Measurements from ENCODE around the gene ERF. TPM values are rescaled to one million over a fixed set of nuclear protein-coding genes. Genes with fewer than 3 reads are reported as not detected.

Gene ERF
- total RNA-seq, 1 experiment from 2014 or later: 49.5 TPM

DNA sequence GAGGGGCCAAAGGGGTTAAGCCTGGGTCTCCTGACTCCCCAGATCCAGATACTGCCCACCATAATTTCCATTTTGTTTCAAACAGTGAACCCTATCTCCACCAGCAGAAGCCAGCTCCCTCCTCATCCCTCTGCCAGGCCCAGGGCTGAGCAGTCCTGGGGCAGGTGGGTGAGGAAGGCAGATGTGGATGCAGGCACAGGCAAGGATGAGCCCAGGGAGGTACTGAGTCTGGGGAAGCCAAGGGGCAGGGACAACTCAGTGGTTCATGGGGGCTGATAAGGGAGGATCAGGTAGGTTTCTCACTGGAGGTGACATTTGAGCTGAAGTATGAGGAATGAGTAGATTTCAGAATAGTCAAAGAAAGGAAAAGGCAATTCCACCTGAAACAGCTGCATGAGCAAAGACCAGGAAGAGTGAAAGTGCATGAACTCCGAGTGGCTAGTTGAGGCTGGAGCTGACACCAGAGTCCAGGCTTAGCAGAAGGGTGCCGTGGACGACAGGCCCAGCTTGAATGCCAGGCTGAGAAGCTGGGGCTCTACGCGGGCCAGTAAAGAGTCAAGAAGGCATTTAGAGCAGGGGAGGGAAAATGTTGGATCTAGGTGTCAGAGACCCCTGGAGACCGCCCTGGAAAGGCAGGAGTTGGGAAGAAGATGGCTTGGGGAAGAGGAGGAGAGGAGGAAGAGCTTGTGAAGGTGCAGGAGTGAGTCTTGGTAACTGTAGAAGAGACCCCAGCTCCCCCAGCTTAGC, 24.4 kb upstream of the ERF start:
- DNase-seq (ENCODE audit: low read depth): no peak
- in situ Hi-C loops (cut with HindIII; ENCODE audit: low pct_unique_long_range_greater_than_20kb, low sequenced_read_pairs): no loop called here

DNA sequence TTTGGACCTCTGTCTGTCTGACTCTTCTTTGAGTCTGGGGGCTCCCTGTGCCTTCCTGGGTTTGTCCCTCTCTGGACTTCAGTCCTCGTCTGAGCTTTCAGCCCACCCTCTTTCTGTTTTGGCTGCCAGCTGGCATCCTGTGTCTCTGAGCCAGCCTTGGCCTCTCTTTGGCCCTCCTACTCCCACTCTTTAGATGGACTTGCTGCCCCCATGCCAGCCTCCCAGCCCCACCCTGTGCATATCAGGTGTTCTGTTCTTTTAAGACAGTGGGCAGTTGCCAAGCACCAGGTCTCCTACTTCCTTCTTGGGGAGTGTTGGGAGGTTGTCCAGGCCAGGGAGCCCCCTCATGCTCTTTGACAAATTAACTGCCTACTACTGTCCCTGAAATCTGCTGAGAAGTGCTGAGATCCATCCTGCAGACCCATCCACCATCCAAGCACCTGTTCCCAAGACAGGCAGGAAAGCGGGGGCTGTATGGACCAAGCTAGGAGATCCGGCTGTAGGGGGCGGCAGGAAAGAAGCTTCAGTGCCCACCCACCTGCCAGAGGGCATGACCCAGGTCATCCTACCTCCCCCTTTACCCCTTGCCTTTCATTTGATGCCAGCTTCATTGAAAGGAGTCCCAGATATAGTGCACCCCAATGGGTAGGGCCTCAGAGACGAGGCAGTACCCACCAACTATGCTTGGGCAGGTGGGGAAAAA, 23.7 kb upstream of the ERF start:
- in situ Hi-C loops (cut with HindIII; ENCODE audit: low pct_unique_long_range_greater_than_20kb, low sequenced_read_pairs): no loop called here
- no peak for DNase-seq (ENCODE audit: low read depth)

DNA sequence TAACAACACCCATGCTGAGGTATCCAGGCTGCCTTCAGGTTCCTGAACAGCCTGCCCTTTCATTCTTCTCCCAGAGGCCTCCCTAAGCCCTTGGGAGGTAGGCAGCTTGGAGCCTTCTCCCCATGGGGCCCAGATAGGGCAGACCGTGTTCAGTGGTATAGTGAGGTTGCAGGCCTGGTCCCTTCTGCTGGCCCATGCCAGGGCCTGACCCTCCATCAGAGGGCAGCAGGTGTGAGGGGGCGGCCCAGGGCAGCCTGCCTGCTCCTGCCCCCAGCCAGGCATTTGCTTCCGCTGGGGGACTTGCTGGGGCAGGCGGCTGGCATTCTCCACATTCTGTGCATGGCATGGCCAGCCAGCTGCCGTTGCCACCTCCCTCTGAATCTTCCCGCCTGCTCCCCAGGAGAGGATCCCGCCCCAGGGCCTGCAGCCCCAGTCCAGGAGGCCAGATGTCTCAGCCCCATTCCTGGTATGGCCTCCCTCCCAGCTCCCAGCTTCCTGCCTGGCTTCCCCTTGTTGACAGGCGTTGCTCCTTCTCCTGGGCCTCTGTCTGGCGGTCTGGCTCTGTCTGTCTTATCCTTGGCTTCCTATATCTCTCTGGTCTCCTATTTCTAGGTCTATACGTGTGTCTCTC, 23.0 kb upstream of the ERF start:
- in situ Hi-C loops (cut with HindIII; ENCODE audit: low pct_unique_long_range_greater_than_20kb, low sequenced_read_pairs): no loop called here
- no peak for DNase-seq (ENCODE audit: low read depth)

DNA sequence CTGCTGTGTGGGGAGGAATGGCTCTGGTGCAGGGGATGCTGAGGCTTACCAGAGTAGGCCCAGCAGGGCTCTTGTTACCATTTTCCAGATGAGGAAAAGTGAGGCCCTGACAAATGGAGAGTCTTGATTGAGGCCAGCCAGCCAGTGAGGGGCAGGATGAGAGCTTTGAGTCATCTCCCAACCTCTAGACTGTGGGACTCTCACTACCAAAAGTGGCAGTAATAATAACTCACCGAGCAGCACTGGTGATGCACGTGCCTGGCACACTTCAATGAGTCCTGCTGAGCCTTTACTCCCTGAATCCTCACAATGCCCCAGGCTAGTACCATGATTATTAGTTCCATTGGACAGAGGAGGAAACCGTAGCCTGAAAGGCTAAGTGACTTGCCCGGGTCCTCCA, 21.9 kb upstream of the ERF start:
- in situ Hi-C loops (cut with HindIII; ENCODE audit: low pct_unique_long_range_greater_than_20kb, low sequenced_read_pairs): no loop called here
- no peak for DNase-seq (ENCODE audit: low read depth)

DNA sequence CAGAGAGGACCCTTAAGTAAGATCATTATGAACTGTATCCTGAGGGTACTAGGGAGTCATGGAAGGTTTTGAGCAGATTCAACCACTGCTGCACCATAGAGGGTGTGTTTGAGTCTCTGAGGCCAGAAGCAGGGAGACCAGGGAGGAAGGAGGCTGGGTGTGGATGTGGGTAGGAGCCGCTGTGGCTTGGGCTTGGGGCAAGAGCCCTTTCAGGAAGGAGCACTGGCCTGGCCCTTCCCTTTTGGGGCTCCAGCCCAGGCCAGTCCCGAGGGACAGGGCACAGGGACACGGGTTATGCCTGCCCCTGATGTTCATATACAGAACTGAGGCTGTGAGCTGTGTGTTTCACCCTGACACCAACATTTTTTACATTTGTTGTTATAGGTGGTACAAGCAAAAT, 21.4 kb upstream of the ERF start:
- in situ Hi-C loops (cut with HindIII; ENCODE audit: low pct_unique_long_range_greater_than_20kb, low sequenced_read_pairs): no loop called here
- DNase-seq (ENCODE audit: low read depth): no peak

DNA sequence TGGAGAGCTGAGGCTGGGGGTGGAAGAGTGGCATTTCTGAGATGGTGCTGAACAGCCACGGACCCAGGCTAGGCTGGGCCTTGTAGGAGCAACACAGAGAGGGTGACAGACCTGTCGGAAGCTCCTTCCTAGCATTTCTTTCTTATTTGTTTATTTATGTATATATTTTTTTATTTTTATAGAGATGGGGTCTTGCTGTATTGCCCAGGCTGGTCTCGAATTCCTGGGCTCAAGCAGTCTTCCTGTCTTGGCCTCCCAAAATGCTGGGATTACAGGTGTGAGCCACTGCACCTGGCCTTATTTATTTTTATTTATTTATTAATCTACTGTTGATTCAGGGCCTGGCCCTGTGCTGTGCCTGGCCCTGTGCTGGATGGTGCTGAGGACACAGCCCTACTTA, 20.6 kb upstream of the ERF start:
- in situ Hi-C loops (cut with HindIII; ENCODE audit: low pct_unique_long_range_greater_than_20kb, low sequenced_read_pairs): no loop called here
- no peak for DNase-seq (ENCODE audit: low read depth)

DNA sequence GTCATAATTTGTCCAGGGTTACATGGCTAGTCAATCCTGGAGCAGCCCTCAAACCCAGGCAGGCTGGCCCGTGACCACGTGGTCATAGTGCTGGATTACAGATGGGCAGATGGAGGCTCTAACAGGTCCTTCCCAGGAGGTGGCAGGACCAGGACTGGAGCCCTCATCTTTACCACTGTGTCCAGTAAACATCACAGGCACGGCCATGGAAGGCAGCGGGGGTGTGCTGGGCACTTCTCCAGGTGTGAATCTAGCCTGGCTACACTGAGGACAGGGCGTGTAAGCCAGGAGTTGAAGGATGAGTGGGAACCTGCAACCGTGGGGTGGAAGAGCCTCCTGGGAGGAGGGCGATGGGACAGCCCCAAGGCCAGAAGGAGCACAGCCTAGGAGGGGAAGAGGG, 20.2 kb upstream of the ERF start:
- in situ Hi-C loops (cut with HindIII; ENCODE audit: low pct_unique_long_range_greater_than_20kb, low sequenced_read_pairs): no loop called here
- no peak for DNase-seq (ENCODE audit: low read depth)

DNA sequence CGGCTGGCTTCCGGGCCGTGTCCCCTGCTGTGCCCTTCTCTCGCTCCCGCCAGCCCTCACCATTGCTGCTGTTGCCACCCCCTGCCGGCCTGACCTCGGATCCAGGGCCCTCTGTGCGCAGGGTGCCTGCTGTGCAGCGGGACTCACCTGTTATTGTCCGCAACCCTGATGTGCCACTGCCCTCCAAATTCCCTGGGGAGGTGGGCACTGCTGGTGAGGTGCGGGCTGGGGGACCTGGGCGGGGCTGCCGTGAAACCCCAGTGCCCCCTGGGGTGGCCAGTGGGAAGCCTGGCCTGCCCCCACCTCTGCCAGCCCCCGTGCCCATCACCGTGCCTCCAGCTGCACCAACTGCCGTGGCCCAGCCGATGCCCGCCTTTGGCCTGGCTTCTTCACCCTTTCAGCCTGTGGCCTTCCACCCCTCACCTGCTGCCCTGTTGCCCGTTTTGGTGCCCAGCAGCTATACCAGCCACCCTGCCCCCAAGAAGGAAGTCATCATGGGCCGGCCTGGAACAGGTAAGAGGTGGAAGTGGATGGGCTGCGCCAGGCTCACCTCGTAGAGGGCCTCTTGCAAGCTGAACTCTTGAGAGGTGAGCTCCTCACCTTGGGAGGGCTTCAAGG, 19.2 kb upstream of the ERF start:
- no peak for DNase-seq (ENCODE audit: low read depth)
- in situ Hi-C loops (cut with HindIII; ENCODE audit: low pct_unique_long_range_greater_than_20kb, low sequenced_read_pairs): no loop called here

DNA sequence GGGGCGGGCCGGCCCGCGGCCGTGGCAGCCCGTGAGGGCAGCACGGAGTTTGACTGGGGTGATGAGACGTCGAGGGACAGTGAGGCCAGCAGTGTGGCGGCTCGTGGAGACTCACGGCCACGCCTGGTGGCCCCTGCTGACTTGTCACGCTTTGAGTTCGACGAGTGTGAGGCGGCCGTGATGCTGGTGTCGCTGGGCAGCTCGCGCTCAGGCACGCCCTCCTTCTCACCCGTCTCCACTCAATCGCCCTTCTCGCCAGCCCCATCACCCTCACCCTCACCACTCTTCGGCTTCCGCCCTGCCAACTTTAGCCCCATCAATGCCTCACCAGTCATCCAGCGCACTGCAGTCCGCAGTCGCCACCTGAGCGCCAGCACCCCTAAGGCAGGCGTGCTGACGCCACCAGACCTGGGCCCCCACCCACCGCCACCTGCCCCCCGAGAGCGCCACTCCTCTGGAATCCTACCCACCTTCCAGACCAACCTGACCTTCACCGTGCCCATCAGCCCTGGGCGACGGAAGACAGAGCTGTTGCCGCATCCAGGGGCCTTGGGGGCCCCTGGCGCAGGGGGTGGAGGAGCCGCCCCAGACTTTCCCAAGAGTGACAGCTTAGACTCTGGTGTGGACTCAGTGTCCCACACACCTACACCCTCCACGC, 18.6 kb upstream of the ERF start:
- DNase-seq (ENCODE audit: low read depth): no peak
- in situ Hi-C loops (cut with HindIII; ENCODE audit: low pct_unique_long_range_greater_than_20kb, low sequenced_read_pairs): no loop called here

DNA sequence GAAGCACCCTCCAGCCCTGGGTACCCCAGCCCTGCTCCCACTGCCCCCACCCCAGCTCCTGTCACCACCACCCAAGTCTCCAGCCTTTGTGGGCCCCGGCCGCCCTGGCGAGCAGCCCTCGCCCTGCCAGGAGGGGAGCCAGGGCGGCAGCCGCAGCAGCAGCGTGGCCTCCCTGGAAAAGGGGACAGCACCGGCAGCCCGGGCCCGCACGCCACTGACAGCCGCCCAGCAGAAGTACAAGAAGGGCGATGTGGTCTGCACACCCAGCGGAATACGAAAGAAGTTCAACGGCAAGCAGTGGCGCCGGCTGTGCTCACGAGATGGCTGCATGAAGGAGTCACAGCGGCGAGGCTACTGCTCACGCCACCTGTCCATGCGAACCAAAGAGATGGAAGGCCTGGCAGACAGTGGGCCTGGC, 18.1 kb upstream of the ERF start:
- in situ Hi-C loops (cut with HindIII; ENCODE audit: low pct_unique_long_range_greater_than_20kb, low sequenced_read_pairs): no loop called here
- DNase-seq (ENCODE audit: low read depth): no peak

DNA sequence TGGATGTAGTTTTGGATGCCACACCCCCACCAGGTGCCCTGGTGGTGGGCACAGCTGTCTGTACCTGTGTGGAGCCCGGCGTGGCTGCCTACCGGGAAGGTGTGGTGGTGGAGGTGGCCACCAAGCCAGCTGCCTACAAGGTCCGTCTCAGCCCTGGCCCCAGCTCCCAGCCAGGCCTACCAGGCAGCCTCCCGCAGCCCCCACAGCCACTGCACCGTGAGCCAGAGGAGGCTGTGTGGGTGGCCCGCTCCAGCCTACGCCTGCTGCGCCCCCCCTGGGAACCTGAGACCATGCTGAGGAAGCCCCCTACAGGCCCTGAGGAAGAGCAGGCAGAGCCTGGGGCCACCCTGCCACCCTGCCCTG, 17.6 kb upstream of the ERF start:
- no peak for DNase-seq (ENCODE audit: low read depth)
- in situ Hi-C loops (cut with HindIII; ENCODE audit: low pct_unique_long_range_greater_than_20kb, low sequenced_read_pairs): no loop called here

DNA sequence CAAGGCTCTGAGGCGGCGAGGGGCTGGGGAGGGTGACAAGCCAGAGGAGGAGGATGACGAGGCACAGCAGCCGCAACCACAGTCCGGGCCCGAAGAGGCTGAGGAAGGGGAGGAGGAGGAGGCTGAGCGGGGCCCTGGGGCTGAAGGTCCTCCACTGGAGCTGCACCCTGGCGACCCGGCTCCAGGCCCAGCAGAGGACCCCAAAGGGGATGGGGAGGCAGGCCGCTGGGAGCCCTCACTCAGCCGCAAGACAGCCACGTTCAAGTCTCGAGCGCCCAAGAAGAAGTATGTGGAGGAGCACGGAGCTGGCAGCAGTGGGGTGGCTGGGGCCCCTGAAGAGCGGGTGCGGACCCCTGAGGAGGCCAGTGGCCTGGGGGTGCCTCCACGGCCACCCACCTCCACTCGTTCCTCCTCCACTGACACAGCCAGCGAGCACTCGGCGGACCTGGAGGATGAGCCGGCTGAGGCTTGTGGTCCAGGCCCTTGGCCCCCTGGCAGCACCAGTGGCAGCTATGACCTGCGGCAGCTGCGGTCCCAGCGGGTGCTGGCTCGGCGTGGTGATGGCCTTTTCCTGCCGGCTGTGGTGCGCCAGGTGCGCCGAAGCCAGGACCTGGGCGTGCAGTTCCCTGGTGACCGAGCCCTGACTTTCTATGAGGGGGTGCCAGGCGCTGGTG, 17.1 kb upstream of the ERF start:
- no peak for DNase-seq (ENCODE audit: low read depth)
- in situ Hi-C loops (cut with HindIII; ENCODE audit: low pct_unique_long_range_greater_than_20kb, low sequenced_read_pairs): no loop called here

DNA sequence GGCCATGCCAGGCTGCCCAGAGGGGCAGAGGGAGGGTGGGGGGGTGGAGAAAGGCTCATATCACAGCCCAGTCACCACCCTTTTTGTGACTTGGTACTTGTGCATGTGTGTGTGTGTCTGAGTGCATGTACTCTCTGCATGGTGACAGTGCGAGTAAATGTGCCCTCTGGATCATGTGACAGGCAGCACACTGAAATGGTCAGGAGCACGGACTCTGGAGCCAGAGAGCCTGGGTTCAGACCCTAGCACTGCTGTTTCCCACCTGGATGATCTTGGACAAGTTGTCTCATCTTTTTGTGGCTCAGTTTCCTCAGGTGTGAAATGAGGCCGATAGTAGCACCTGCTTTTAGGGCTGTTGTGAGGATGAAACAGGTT, 16.1 kb upstream of the ERF start:
- in situ Hi-C loops (cut with HindIII; ENCODE audit: low pct_unique_long_range_greater_than_20kb, low sequenced_read_pairs): no loop called here
- DNase-seq (ENCODE audit: low read depth): no peak

DNA sequence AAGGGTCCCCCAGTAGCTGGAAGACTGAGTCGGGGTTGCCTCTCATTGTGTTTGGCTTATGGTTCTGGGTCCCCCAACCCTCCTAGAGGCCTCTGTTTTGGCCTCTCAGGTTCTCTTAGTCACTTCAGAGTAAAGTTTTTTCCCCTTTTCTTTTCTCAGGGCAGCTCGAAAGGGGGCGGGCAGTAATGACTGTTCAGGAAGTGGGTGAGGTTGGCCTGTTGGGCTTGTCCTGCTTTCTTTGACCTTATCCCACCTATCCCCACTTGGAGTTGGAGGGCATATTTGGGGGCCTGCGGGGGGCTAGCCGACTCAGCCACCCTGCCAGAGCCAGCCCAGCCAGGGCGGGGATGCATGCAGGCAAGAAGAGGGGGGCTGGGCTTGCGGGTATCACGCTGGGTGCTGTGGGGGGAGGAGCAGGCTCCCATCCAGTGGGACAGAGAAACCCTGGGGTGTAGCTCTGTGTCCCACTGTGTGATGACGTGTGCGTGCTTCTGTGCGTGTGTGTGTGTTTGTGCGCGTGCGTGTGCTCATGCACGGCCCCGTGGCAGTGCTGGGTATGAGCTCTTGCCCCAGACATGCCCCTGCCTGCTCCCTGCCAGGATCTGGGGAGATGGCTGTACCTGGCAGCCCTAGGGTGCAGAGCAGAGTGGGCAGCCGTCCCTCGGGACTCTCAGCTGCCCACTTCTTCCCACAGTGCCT, 15.6 kb upstream of the ERF start:
- peak; percentile 80 for DNase-seq (ENCODE audit: low read depth)
- in situ Hi-C loops (cut with HindIII; ENCODE audit: low pct_unique_long_range_greater_than_20kb, low sequenced_read_pairs): no loop called here

DNA sequence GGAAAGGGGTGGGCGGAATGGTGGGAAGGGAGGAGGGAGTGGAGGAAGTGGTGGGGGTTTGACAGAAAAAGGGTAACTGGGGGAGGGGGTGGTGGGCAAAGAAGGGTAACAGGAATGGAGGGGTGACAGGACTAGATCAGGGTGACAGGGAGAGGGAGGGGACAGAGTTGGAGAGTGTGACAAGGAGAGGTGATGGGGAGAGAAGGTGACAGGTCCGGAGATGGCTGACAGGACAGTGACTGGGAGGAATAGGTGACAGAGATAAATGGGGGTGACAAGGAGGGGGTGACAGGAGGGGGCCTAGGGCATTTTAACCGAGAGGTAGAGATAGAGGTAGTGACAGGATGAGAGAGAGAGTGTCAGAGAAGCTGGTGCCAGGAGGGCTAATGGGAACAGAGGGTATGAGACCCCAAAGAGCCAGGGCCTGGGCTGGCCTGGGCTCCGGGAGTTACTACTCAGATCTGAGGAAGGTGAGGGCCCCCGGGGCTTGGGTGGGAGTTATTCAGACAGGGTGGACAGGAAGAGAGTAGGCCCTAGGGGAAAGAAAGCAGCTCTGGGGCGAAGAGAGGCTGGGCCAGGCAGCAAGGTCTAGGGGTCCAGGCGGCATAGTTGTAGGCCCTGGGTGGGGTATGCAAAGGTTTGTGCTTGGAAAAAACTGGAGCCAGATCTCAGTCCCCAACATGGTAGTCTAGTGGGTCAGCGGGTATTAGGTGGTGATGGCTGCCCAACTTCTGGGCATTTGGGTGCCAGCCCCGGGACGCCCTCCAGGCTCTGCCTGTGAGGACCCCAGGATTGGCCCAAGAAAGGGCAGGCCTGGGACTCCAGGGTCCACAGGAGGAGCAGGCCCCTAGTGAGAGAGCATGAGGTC, 14.8 kb upstream of the ERF start:
- DNase-seq (ENCODE audit: low read depth): no peak
- in situ Hi-C loops (cut with HindIII; ENCODE audit: low pct_unique_long_range_greater_than_20kb, low sequenced_read_pairs): no loop called here

DNA sequence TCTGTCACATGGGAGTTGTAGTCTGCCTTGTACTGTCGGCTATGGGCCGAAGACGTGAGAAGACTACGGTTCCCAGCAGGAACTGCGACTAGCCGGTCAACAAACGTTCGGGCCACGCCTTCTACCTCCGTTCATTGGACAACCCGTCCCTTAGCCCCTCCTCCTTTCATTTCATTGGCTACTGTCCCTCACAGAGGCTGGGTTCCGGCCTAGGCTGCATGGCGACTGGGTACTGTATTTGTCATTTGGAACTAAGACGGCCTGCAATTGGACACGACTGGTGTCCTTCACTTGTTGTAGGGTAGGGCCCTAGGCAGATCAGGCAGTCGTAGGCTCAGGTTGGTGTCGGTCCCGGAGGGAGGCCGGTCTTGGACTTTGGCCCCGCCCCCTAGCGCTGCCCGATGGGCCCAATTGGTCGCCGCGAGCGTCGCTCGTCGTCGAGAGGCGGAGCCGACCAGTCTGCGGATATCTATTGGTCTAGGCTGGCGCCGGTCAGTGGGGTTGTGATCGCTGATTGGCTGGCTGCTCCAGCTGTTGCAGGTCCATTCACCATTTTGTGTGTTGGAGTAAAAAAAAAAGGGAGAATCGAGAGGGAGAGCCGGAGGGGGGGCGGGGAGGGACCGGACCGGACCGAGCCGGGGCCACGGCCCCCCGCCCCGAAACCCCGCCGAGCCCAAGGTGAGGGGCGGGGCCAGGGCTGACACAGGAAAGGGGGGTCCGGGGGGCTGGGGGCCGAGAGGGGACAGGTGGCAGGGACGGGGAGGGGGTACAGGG, 14.0 kb upstream of the ERF start, which contains the start of gene CIC:
Gene CIC, plus strand, starts transcription at position 549 of the 774 bp plus-strand sequence. CDS start 2,532 bp downstream, outside the sequence.
- in situ Hi-C loops (cut with HindIII; ENCODE audit: low pct_unique_long_range_greater_than_20kb, low sequenced_read_pairs): no loop called here
- peak; percentile 100 for DNase-seq (ENCODE audit: low read depth)

Measured in Caki2 (cell line).